Adrenal gland (tissue), 5 donors: ENCODE results near the gene TRMU.

Experiments
- POLR2A ChIP-seq, 2 donors: fragments of 450-650 bp; IDR thresholded peaks; one replicate each; pipeline ENCODE4 v1.6.1; 2017; ENCODE audit warnings: antibody characterized with exemption in 2 of 2, mild to moderate bottlenecking in 2 of 2, moderate library complexity in 1 of 2
- TF ChIP-seq, protein P1 (sequence below), 6 experiments: fragments of 450-650 bp in 4 of 6; fragments of 200-600 bp in 2 of 6; sonication (generic) in 1 of 6; IDR thresholded peaks; 1 replicate in 5 of 6; 2 replicates in 1 of 6; pipeline versions ENCODE4 v1.5.1 to v1.8.0; 2016 to 2021; ENCODE audit warnings: antibody characterized with exemption in 6 of 6, mild to moderate bottlenecking in 2 of 6, moderate library complexity in 1 of 6
- donor health status: DM: no; HTN: no; CAD: no.

DNA sequence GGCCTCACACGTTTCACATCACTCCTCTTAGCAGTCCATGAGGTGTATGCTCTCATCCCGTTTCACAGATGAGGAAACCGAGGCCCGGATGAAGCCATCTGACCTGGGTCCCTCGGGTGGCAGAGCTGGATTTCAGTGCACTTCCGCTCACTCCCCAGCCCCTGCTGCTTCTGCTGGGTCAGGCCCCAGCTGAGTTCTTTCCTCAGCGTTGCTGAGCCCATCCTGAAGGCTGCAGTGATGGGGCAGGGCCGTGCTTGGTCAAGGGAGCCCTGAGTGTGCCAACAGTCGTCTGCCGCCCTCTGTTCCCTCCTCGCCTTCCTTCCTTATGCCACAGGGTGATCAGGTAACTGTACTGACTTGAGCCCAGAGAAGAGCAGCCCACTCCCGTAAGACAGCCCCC is 12.1 kb downstream of the TRMU start:
- no peak for TF ChIP-seq POLR2A (IDR thresholded peaks at IDR 0.05)
- TF ChIP-seq, protein P1, sequence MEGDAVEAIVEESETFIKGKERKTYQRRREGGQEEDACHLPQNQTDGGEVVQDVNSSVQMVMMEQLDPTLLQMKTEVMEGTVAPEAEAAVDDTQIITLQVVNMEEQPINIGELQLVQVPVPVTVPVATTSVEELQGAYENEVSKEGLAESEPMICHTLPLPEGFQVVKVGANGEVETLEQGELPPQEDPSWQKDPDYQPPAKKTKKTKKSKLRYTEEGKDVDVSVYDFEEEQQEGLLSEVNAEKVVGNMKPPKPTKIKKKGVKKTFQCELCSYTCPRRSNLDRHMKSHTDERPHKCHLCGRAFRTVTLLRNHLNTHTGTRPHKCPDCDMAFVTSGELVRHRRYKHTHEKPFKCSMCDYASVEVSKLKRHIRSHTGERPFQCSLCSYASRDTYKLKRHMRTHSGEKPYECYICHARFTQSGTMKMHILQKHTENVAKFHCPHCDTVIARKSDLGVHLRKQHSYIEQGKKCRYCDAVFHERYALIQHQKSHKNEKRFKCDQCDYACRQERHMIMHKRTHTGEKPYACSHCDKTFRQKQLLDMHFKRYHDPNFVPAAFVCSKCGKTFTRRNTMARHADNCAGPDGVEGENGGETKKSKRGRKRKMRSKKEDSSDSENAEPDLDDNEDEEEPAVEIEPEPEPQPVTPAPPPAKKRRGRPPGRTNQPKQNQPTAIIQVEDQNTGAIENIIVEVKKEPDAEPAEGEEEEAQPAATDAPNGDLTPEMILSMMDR (IDR thresholded peaks at IDR 0.05) = no peak
